HepG2 (cell line): ENCODE results near the gene HPDL.

Experiments used
- CEBPB ChIP-seq: IDR thresholded peaks from 2 replicates; pipeline ENCODE4 v1.6.1; 2011; ENCODE audit warnings: low read depth, low read length, improper control_type of control experiment, borderline replicate concordance
- CTCF ChIP-seq: sonication (generic); formaldehyde crosslinking; IDR thresholded peaks from 2 replicates; pipeline ENCODE4 v1.5.0; 2020; ENCODE audit warnings: mild to moderate bottlenecking, missing genetic modification reagents, moderate library complexity
- EED ChIP-seq: sonication (generic); formaldehyde crosslinking; IDR thresholded peaks from 2 replicates; pipeline ENCODE4 v1.5.0; 2020; ENCODE audit warnings: mild to moderate bottlenecking, missing genetic modification reagents
- ELF4 ChIP-seq: sonication (generic); formaldehyde crosslinking; IDR thresholded peaks from 2 replicates; pipeline ENCODE4 v1.5.0; 2020; ENCODE audit warnings: missing genetic modification reagents, mild to moderate bottlenecking, moderate library complexity, borderline replicate concordance
- FOXA1 ChIP-seq, 2 experiments: fragments of 450-650 bp in 1 of 2; sonication (generic) in 1 of 2; formaldehyde crosslinking in 1 of 2; IDR thresholded peaks; 2 replicates each; pipeline versions ENCODE4 v1.4.0 to v1.6.1; 2016 to 2020; ENCODE audit warnings: missing genetic modification reagents in 1 of 2
- HMGXB4 ChIP-seq, 2 experiments: sonication (generic) in 1 of 2; formaldehyde crosslinking in 1 of 2; IDR thresholded peaks; 2 replicates each; pipeline versions ENCODE4 v1.4.0 to v1.6.1; 2018 to 2020; ENCODE audit warnings: missing genetic modification reagents in 2 of 2, borderline replicate concordance in 1 of 2, low read depth in 1 of 2, mild to moderate bottlenecking in 1 of 2, missing biosample characterization in 1 of 2
- HOXA7 ChIP-seq: sonication (generic); formaldehyde crosslinking; IDR thresholded peaks from 2 replicates; pipeline ENCODE4 v1.8.1; 2022; ENCODE audit warnings: mild to moderate bottlenecking, missing genetic modification reagents, moderate library complexity
- NFRKB ChIP-seq: fragments of 450-650 bp; IDR thresholded peaks from 2 replicates; pipeline ENCODE4 v1.6.1; 2017
- SCMH1 ChIP-seq: sonication (generic); formaldehyde crosslinking; IDR thresholded peaks from 2 replicates; pipeline ENCODE4 v1.9.0; 2021; ENCODE audit warnings: missing genetic modification reagents, mild to moderate bottlenecking, borderline replicate concordance
- SP4 ChIP-seq: sonication (generic); formaldehyde crosslinking; IDR thresholded peaks from 2 replicates; pipeline ENCODE4 v1.8.1; 2023; ENCODE audit warnings: mild to moderate bottlenecking, missing genetic modification reagents
- ZNF256 ChIP-seq: sonication (generic); formaldehyde crosslinking; conservative IDR thresholded peaks from 2 replicates; pipeline ENCODE4 v1.4.0; 2020; ENCODE audit warnings: missing genetic modification reagents
- ZNF431 ChIP-seq: sonication (generic); formaldehyde crosslinking; IDR thresholded peaks from 2 replicates; pipeline ENCODE4 v1.9.0; 2022; ENCODE audit warnings: missing genetic modification reagents, low read depth, mild to moderate bottlenecking, borderline replicate concordance
- ZNF556 ChIP-seq: sonication (generic); formaldehyde crosslinking; IDR thresholded peaks from 2 replicates; pipeline ENCODE4 v1.4.0; 2020; ENCODE audit warnings: mild to moderate bottlenecking, missing genetic modification reagents, borderline replicate concordance

- no peak for TF ChIP-seq NFRKB
- no peak for TF ChIP-seq CTCF (CRISPR knock-in tag)
- TF ChIP-seq SCMH1 (CRISPR knock-in tag), result no peak
- TF ChIP-seq ZNF556, result no peak
- no peak for TF ChIP-seq HOXA7 (CRISPR knock-in tag)
- TF ChIP-seq EED, result no peak
- no peak for TF ChIP-seq HMGXB4 (CRISPR knock-in tag; IDR thresholded peaks at IDR 0.05; ENCODE audit: borderline replicate concordance in 1 of 2, low read depth in 1 of 2)
- no peak for TF ChIP-seq ELF4 (CRISPR knock-in tag)
- TF ChIP-seq ZNF256 (CRISPR knock-in tag), result no peak
- no peak for TF ChIP-seq SP4 (CRISPR knock-in tag)
- TF ChIP-seq FOXA1 (IDR thresholded peaks at IDR 0.05), result no peak
- no peak for TF ChIP-seq FOXA1 (CRISPR knock-in tag; IDR thresholded peaks at IDR 0.05)
- no peak for TF ChIP-seq ZNF431 (CRISPR knock-in tag)
- no peak for TF ChIP-seq CEBPB
Observed at GRCh38 chr1:45314266-45314665, 12.4 kb upstream of the HPDL start.
